ENCODE measurements around the gene LECT2. TPM values are rescaled to one million over a fixed set of nuclear protein-coding genes. Genes with fewer than 3 reads are reported as not detected.

Gene LECT2
- total and polyA plus RNA-seq, 2 donors from 2014 or later = not detected

DNA sequence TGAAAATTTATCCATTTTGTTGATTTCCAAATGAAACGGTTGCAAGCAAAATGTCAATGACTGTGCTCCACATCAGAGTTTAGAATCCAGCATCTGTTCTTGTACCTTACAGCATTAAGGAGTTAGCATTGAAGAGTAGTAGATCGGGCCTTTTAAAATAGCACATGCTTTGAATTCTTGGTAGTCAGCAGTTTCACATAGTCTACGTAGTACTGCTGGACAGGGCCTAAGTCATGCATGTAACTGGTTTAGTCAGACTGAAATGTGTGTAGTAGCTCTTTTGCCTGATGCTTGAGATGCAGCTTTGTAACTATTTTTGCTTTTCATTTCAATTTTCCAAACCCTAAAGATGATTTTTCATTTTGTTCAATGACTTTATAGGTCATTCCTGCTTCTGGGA is 19.8 kb downstream of the LECT2 start:
- H3K4me3 ChIP-seq (ENCODE audit: low read length in 3 of 3) = no peak overlapping the region
- TF ChIP-seq, protein P1, sequence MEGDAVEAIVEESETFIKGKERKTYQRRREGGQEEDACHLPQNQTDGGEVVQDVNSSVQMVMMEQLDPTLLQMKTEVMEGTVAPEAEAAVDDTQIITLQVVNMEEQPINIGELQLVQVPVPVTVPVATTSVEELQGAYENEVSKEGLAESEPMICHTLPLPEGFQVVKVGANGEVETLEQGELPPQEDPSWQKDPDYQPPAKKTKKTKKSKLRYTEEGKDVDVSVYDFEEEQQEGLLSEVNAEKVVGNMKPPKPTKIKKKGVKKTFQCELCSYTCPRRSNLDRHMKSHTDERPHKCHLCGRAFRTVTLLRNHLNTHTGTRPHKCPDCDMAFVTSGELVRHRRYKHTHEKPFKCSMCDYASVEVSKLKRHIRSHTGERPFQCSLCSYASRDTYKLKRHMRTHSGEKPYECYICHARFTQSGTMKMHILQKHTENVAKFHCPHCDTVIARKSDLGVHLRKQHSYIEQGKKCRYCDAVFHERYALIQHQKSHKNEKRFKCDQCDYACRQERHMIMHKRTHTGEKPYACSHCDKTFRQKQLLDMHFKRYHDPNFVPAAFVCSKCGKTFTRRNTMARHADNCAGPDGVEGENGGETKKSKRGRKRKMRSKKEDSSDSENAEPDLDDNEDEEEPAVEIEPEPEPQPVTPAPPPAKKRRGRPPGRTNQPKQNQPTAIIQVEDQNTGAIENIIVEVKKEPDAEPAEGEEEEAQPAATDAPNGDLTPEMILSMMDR (IDR thresholded peaks at IDR 0.05; ENCODE audit: borderline replicate concordance, extremely low read depth, insufficient read depth) = no peak
- intact Hi-C loops (cut with DNase I) = no loop called here
- H3K4me1 ChIP-seq (ENCODE audit: control insufficient read depth in 2 of 3, insufficient read depth in 2 of 3, low read depth in 1 of 3, low read length in 3 of 3) = no peaks in the 10 kb centered on the region
- no peaks in the 10 kb centered on the region for H3K9me3 ChIP-seq (ENCODE audit: control insufficient read depth in 2 of 3, insufficient read depth in 1 of 3, low read length in 3 of 3)
- peaks cover 2% of the 10 kb centered on the region for H3K27me3 ChIP-seq (ENCODE audit: control insufficient read depth, insufficient read depth, low read length)
- peak in 2 of 5 donors; percentile 48 to 70 for DNase-seq
- no peak overlapping the region for H3K27ac ChIP-seq (ENCODE audit: low read depth in 2 of 2, low read length in 2 of 2)
- FAIRE-seq = peak; percentile 3
- no peak overlapping the region for H3K9ac ChIP-seq (ENCODE audit: low read length in 3 of 3)
- no peaks in the 10 kb centered on the region for H3K36me3 ChIP-seq (ENCODE audit: control insufficient read depth in 2 of 3, insufficient read depth in 3 of 3, low read length in 3 of 3)

DNA sequence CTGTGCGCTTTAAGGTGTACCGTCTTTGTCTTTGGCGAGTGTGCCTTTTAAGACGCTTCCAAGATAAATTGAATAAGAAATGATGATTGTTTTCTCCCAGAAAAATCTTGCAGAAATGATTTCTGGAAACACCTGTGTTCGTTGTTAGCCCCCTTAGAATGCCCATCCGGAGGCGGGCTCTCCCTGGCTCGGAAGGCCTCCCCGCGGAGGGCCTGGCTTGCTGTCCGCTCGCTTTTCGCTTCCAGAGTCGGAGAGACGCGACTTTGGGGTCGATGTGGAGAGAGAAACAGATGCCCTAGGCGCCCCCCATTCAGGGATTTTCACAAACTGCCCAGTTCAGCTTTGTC is 23.9 kb downstream of the LECT2 start:
- no peak for FAIRE-seq
- TF ChIP-seq, protein P1 (IDR thresholded peaks at IDR 0.05; ENCODE audit: borderline replicate concordance, extremely low read depth, insufficient read depth) = no peak
- Histone ChIP-seq H3K9ac (ENCODE audit: low read length in 3 of 3) (no peak overlapping the region), H3K9me3 (ENCODE audit: control insufficient read depth in 2 of 3, insufficient read depth in 1 of 3, low read length in 3 of 3) (no peaks in the 10 kb centered on the region), H3K27ac (ENCODE audit: low read depth in 2 of 2, low read length in 2 of 2) (no peak overlapping the region), H3K4me3 (ENCODE audit: low read length in 3 of 3) (peak overlapping the region in 2 of 3 donors; percentile 54 to 59), H3K27me3 (ENCODE audit: control insufficient read depth, insufficient read depth, low read length) (peaks cover 2% of the 10 kb centered on the region), H3K36me3 (ENCODE audit: control insufficient read depth in 2 of 3, insufficient read depth in 3 of 3, low read length in 3 of 3) (no peaks in the 10 kb centered on the region), H3K4me1 (ENCODE audit: control insufficient read depth in 2 of 3, insufficient read depth in 2 of 3, low read depth in 1 of 3, low read length in 3 of 3) (no peaks in the 10 kb centered on the region)
- intact Hi-C loops (cut with DNase I) = no loop called here
- peak in 4 of 5 donors; percentile 28 to 55 (median 44) for DNase-seq

DNA sequence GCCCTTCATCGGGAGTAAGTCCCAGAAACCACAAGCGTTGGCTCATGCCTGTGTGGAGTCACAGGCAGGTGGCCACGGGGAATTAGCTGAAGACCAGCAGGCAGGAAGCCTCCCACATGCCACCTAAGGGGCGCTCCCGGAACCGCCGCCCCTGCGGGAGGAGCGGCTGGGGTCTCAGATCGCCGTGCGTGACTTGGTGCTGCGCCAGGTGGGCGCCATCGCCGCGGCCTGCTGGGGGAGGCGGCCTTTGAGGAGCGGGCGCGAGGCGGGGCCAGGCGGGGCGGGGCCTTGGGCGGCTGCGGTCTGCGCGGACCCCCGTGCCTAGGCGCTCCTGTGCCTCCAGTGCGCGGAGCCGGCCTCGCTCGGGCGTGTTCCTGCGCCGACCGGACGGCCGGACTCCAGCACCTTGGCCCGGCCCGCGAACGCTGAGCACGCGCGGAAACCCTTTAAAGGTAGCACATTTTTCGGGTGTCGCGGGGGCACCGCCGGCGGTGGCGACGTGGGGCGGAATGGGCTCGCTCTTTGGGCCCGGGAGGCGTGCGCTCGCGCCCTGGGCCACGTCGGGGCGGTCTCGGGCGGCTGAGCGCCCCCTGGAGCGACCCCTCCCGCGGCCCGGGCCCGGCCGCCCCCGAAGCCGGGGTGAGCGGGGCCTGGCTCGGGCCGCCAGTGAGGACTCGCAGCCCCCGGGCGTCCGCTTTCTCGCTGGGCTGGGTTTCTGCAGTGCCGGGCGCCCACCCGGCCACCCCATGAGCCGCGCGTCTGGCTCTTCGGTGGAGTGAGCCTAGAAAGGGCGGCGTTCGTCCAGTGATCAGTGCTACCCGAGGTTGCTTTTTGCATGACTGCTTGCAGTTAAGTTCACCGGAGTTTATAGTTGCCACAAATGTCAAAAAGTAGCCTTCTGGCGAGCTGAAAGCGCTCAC is 24.5 kb downstream of the LECT2 start:
- H3K36me3 ChIP-seq (ENCODE audit: control insufficient read depth in 2 of 3, insufficient read depth in 3 of 3, low read length in 3 of 3) = no peaks in the 10 kb centered on the region
- H3K27me3 ChIP-seq (ENCODE audit: control insufficient read depth, insufficient read depth, low read length) = peaks cover 3% of the 10 kb centered on the region
- intact Hi-C loops (cut with DNase I) = no loop called here
- H3K9ac ChIP-seq (ENCODE audit: low read length in 3 of 3) = no peak overlapping the region
- peak; percentile 70 to 89 (median 87) for DNase-seq
- no peak for FAIRE-seq
- H3K27ac ChIP-seq (ENCODE audit: low read depth in 2 of 2, low read length in 2 of 2) = no peak overlapping the region
- H3K9me3 ChIP-seq (ENCODE audit: control insufficient read depth in 2 of 3, insufficient read depth in 1 of 3, low read length in 3 of 3) = no peaks in the 10 kb centered on the region
- H3K4me3 ChIP-seq (ENCODE audit: low read length in 3 of 3) = peak overlapping the region in 2 of 3 donors; percentile 54 to 59
- H3K4me1 ChIP-seq (ENCODE audit: control insufficient read depth in 2 of 3, insufficient read depth in 2 of 3, low read depth in 1 of 3, low read length in 3 of 3) = no peaks in the 10 kb centered on the region
- TF ChIP-seq, protein P1 (IDR thresholded peaks at IDR 0.05; ENCODE audit: borderline replicate concordance, extremely low read depth, insufficient read depth) = no peak

All from kidney (tissue), 14 donors.